ENCODE measurements around the gene SERINC2. TPM values are rescaled to one million over a fixed set of nuclear protein-coding genes. Genes with fewer than 3 reads are reported as not detected.
A peak's percentile ranks its signal among the peaks of the same experiment; 100 is the strongest.

SERINC2 gene
- total RNA-seq (10 to 100 TPM in 1 of 2 donors, 1 to 10 TPM in 1; 4.9 to 27.8 TPM), polyA plus RNA-seq (10 to 100 TPM; 49.6 to 66.4 TPM)

DNA sequence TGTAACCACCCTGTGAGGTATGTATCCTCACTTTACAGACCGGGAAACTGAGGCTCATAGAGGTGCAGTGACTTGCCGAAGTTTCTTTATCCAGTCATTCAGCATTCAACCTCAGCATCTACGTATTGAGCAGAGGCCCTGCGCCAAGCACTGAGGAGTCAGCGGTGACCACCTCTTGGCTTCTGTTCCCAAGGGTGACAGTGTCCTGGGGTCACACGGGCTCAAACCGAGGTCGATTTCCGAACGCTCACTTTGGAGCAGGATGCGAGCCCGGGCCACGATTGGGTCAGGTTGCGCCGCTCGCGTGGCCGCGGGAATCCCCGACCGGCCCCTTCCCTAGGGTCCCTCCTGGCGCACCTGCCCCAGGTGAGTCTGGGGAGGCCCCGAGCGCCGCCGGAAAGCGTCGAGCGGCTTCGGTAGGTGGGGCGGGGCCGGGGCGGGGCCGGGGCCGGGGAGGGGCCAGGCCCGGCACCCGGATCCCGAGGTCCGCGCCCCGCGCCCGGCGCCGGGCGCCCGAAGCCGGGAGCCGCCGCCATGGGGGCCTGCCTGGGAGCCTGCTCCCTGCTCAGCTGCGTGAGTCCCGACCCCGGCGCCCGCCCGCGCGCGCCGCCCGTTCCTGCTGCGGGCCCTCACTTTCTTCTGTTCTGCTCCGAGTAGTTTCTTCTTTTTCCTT, at the start of gene SERINC2:
Gene SERINC2, plus strand, starts transcription at position 482 of the 673 bp plus-strand sequence. Its CDS starts 53 bp downstream, at position 535.
- H3K9ac ChIP-seq (ENCODE audit: low read depth in 1 of 2, low read length in 2 of 2), result peak within 1 kb of the TSS; percentile 60 to 80
- H3K4me3 ChIP-seq (ENCODE audit: low read depth in 1 of 3, low read length in 3 of 3), result peak within 1 kb of the TSS; percentile 63 to 86 (median 80)
- TF ChIP-seq SP1 (IDR thresholded peaks at IDR 0.05), result no peak
- TF ChIP-seq, protein P1, sequence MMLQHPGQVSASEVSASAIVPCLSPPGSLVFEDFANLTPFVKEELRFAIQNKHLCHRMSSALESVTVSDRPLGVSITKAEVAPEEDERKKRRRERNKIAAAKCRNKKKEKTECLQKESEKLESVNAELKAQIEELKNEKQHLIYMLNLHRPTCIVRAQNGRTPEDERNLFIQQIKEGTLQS (IDR thresholded peaks at IDR 0.05), result no peak
- TF ChIP-seq YY1 (IDR thresholded peaks at IDR 0.05), result no peak
- TF ChIP-seq RXRA (IDR thresholded peaks at IDR 0.05), result no peak
- no peak for TF ChIP-seq FOXA1 (IDR thresholded peaks at IDR 0.05)
- H3K27me3 ChIP-seq (ENCODE audit: control insufficient read depth in 4 of 4, insufficient read depth in 4 of 4, low read length in 3 of 4), result no peaks in the 10 kb centered on the region
- no peaks in the 10 kb centered on the region for H3K9me3 ChIP-seq (ENCODE audit: control insufficient read depth in 4 of 4, low read length in 3 of 4)
- peak; percentile 55 for DNase-seq (ENCODE audit: low spot score)
- peak within 1 kb of the TSS; percentile 84 to 96 for H3K27ac ChIP-seq (ENCODE audit: low read depth in 1 of 2, low read length in 2 of 2)
- 2% methylated on average over 63 of the region's 63 CpGs for WGBS
- H3K4me1 ChIP-seq (ENCODE audit: control insufficient read depth in 4 of 4, insufficient read depth in 4 of 4, low read length in 3 of 4), result peaks cover 9 to 35% (median 24%) of the 10 kb centered on the region in 4 donors
- no peaks in the 10 kb centered on the region for H3K36me3 ChIP-seq (ENCODE audit: control insufficient read depth in 4 of 4, insufficient read depth in 3 of 4, low read depth in 1 of 4, low read length in 3 of 4)

DNA sequence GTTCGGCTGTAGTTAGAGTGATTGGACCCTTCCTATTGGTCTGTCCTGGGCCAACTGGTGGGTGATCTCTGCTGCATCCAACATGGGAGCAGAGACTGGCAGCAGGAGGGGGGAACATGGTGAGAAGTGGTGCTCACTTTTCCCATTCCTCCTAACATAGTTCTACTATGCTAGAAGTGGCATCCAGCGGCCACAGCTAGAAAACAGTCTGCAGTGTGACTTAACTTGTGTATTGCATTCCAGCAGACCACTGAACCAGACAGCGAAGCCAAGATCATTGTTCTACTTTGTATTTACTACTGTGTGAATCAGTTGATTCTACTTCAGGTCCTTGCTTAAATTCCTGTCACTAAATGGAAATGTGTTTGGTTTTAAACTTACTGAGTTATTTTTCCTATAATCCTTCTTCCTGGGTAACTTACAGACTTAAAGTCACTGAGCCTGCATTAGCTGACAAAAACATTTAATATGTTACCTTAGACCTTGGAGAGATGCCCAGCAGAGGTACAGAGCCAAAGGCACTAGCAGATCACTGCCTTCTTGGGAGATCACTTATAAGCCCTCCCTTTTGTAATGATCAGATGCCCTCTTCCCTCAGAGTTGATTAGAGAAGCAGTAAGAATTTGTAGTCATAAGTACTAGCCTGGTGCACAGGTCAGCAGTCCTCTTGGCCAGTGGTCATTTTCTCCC, 48.3 kb upstream of the SERINC2 start:
- Histone ChIP-seq H3K9ac (ENCODE audit: low read depth in 1 of 2, low read length in 2 of 2) (no peak overlapping the region), H3K4me1 (ENCODE audit: control insufficient read depth in 4 of 4, insufficient read depth in 4 of 4, low read length in 3 of 4) (peaks cover 3 to 9% (median 7%) of the 10 kb centered on the region in 4 donors), H3K27ac (ENCODE audit: low read depth in 1 of 2, low read length in 2 of 2) (no peak overlapping the region), H3K9me3 (ENCODE audit: control insufficient read depth in 4 of 4, low read length in 3 of 4) (no peaks in the 10 kb centered on the region), H3K36me3 (ENCODE audit: control insufficient read depth in 4 of 4, insufficient read depth in 3 of 4, low read depth in 1 of 4, low read length in 3 of 4) (peaks cover 0 to 8% (median 1%) of the 10 kb centered on the region in 4 donors), H3K27me3 (ENCODE audit: control insufficient read depth in 4 of 4, insufficient read depth in 4 of 4, low read length in 3 of 4) (no peaks in the 10 kb centered on the region), H3K4me3 (ENCODE audit: low read depth in 1 of 3, low read length in 3 of 3) (no peak overlapping the region)
- no peak for DNase-seq (ENCODE audit: low spot score)
- 97% methylated on average over 3 of the region's 3 CpGs for WGBS
- TF ChIP-seq RXRA (IDR thresholded peaks at IDR 0.05), result no peak
- no peak for TF ChIP-seq GABPA (IDR thresholded peaks at IDR 0.05 in 1 of 2, conservative IDR thresholded peaks at IDR 0.05 in 1 of 2)
- TF ChIP-seq, protein P2, sequence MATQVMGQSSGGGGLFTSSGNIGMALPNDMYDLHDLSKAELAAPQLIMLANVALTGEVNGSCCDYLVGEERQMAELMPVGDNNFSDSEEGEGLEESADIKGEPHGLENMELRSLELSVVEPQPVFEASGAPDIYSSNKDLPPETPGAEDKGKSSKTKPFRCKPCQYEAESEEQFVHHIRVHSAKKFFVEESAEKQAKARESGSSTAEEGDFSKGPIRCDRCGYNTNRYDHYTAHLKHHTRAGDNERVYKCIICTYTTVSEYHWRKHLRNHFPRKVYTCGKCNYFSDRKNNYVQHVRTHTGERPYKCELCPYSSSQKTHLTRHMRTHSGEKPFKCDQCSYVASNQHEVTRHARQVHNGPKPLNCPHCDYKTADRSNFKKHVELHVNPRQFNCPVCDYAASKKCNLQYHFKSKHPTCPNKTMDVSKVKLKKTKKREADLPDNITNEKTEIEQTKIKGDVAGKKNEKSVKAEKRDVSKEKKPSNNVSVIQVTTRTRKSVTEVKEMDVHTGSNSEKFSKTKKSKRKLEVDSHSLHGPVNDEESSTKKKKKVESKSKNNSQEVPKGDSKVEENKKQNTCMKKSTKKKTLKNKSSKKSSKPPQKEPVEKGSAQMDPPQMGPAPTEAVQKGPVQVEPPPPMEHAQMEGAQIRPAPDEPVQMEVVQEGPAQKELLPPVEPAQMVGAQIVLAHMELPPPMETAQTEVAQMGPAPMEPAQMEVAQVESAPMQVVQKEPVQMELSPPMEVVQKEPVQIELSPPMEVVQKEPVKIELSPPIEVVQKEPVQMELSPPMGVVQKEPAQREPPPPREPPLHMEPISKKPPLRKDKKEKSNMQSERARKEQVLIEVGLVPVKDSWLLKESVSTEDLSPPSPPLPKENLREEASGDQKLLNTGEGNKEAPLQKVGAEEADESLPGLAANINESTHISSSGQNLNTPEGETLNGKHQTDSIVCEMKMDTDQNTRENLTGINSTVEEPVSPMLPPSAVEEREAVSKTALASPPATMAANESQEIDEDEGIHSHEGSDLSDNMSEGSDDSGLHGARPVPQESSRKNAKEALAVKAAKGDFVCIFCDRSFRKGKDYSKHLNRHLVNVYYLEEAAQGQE (IDR thresholded peaks at IDR 0.05), result no peak
- no peak for TF ChIP-seq SP1 (IDR thresholded peaks at IDR 0.05)
- TF ChIP-seq HNF4A (conservative IDR thresholded peaks at IDR 0.05), result no peak
- TF ChIP-seq, protein P3, sequence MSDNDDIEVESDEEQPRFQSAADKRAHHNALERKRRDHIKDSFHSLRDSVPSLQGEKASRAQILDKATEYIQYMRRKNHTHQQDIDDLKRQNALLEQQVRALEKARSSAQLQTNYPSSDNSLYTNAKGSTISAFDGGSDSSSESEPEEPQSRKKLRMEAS (IDR thresholded peaks at IDR 0.05), result no peak
- TF ChIP-seq FOXA2 (IDR thresholded peaks at IDR 0.05), result no peak
- no peak for TF ChIP-seq TAF1 (conservative IDR thresholded peaks at IDR 0.05)
- no peak for TF ChIP-seq EGR1 (IDR thresholded peaks at IDR 0.05; ENCODE audit: low read depth in 2 of 2)
- TF ChIP-seq, protein P1 (IDR thresholded peaks at IDR 0.05), result no peak
- TF ChIP-seq, protein P4, sequence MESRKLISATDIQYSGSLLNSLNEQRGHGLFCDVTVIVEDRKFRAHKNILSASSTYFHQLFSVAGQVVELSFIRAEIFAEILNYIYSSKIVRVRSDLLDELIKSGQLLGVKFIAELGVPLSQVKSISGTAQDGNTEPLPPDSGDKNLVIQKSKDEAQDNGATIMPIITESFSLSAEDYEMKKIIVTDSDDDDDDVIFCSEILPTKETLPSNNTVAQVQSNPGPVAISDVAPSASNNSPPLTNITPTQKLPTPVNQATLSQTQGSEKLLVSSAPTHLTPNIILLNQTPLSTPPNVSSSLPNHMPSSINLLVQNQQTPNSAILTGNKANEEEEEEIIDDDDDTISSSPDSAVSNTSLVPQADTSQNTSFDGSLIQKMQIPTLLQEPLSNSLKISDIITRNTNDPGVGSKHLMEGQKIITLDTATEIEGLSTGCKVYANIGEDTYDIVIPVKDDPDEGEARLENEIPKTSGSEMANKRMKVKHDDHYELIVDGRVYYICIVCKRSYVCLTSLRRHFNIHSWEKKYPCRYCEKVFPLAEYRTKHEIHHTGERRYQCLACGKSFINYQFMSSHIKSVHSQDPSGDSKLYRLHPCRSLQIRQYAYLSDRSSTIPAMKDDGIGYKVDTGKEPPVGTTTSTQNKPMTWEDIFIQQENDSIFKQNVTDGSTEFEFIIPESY (IDR thresholded peaks at IDR 0.05), result no peak
- TF ChIP-seq YY1 (IDR thresholded peaks at IDR 0.05), result no peak
- no peak for TF ChIP-seq NR2F2 (IDR thresholded peaks at IDR 0.05)
- no peak for TF ChIP-seq RAD21 (IDR thresholded peaks at IDR 0.05)
- TF ChIP-seq JUND (IDR thresholded peaks at IDR 0.05), result no peak
- TF ChIP-seq HNF4G (IDR thresholded peaks at IDR 0.05), result no peak
- no peak for TF ChIP-seq FOXA1 (IDR thresholded peaks at IDR 0.05)

Data from liver (tissue), 9 donors.